RWPE1 (cell line): ENCODE results near the gene TAPT1.

Experiments used
- CTCF ChIA-PET: fragments of 350-600 bp; sonication (Branson Sonifier 250); formaldehyde crosslinking; extraction: SDS; loops from one replicate; lab custom pipeline; 2021; lab: Yijun Ruan, JAX
- POLR2A ChIA-PET: fragments of 400-600 bp; formaldehyde crosslinking; extraction: SDS; loops from one replicate; lab custom pipeline; 2020; ENCODE audit warnings: antibody characterized with exemption; ENCODE audit not compliant: low non-redundant PET; lab: Yijun Ruan, JAX
- DNase-seq: peaks from one replicate; pipeline ENCODE4 v3.0.0; 2012; ENCODE audit warnings: low spot score
- H3K27ac ChIP-seq: fragments of 450-650 bp; 2 replicates; pipeline ENCODE4 v1.5.1; 2017
- CTCF ChIP-seq: fragments of 450-650 bp; conservative IDR thresholded peaks from 2 replicates; pipeline ENCODE4 v1.5.1; 2017; ENCODE audit warnings: low read depth, mild to moderate bottlenecking

The TAPT1 gene

GRCh38 chr4:16250661-16251365, 24.5 kb upstream of the TAPT1 start:
- DNase-seq: no peak
- CTCF ChIA-PET: no interaction called here
- H3K27ac ChIP-seq: no peak overlapping the region
- no peak for TF ChIP-seq CTCF
- POLR2A ChIA-PET: no interaction called here

DNA sequence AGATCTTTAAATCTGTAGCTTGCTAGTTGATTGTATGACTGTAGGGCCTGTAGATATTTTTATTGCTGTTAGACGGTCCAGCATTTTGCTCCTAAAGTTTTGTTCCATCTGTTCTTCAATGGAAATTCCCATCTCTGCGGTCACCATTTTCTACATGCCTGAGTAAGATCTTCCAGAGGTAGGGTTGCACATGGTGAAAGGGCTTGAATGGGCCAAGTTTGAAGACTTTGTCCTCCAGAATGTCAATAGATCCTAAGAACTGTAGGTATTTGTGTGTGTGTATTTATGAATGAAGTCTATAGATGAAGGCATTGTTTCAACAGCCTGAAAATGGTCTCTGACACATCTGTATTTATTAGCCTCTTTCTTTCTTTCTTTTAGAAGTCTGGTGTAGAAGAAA, 22.3 kb upstream of the TAPT1 start:
- DNase-seq: no peak
- POLR2A ChIA-PET: no interaction called here
- no peak for TF ChIP-seq CTCF
- no peak overlapping the region for H3K27ac ChIP-seq
- CTCF ChIA-PET: no interaction called here

DNA sequence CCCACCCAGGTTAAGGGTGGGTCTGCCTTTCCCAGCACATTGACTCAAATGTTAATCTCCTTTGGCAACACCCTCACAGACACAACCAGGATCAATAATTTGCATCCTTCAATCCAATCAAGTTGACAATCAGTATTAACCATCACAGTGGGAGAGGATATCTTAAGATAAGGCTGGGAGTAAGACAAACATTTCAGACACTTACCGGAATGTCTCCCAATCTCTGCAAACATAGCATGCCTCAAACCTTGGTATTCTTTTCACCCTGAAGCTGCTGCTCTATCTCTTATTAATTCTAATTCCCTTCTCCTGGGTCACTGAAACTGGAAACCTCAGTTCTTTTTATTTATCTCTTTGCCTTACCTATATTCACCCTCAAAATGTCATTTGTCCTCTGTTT, 19.0 kb upstream of the TAPT1 start:
- no peak overlapping the region for H3K27ac ChIP-seq
- CTCF ChIA-PET: interaction anchor here (0.6 kb wide), 1 partner anchor 1001 kb away, joined by 3 read pairs; no protein-coding TSS in a partner anchor
- no peak for TF ChIP-seq CTCF
- POLR2A ChIA-PET: no interaction called here
- no peak for DNase-seq

GRCh38 chr4:16243285-16243684, 17.0 kb upstream of the TAPT1 start:
- no peak for TF ChIP-seq CTCF
- ChIA-PET POLR2A (no interaction called here), CTCF (no interaction called here)
- DNase-seq: no peak
- no peak overlapping the region for H3K27ac ChIP-seq

- ChIA-PET CTCF (no interaction called here), POLR2A (no interaction called here)
- no peak for TF ChIP-seq CTCF
- no peak overlapping the region for H3K27ac ChIP-seq
- no peak for DNase-seq
Measured at GRCh38 chr4:16240300-16240699, 14.0 kb upstream of the TAPT1 start.

GRCh38 chr4:16239086-16239485, 12.8 kb upstream of the TAPT1 start:
- DNase-seq: no peak
- CTCF ChIA-PET: interaction anchor here (0.6 to 0.7 kb wide), 2 partner anchors 27 to 299 kb away, joined by 3 to 4 read pairs; no protein-coding TSS in a partner anchor
- no peak overlapping the region for H3K27ac ChIP-seq
- POLR2A ChIA-PET: no interaction called here
- TF ChIP-seq CTCF: no peak
